ENCODE results near the gene IQSEC3.

DNA sequence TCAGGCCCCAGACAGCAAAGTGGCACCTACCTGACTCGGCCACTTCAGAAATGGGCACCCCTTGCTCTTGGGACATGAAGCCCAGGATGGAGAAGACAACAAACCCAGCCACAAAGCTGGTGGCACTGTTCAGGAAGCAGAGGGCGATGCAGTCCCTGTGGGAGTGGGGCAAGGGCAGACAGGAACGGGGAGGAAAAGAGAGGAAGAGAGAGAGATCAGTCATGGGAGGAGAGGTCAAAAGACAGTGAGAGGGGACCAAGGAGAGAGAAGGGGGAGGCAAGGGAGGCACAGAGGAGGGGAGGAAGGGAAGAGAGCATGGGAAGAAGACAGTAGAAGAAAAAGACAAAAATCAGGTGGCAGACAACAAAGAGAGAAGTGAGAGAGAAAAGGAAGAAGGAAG lies 130.8 kb downstream of the IQSEC3 start:
- no peak for TF ChIP-seq FOXA1 (IDR thresholded peaks at IDR 0.05)
- TF ChIP-seq FOXK2 (IDR thresholded peaks at IDR 0.05): no peak
